GM10266 (cell line): ENCODE results near the gene NCS1.

ENCODE experiments used
- DNase-seq: peaks from one replicate; pipeline ENCODE4 v3.0.0; 2012; ENCODE audit errors: extremely low spot score
- CTCF ChIP-seq: IDR thresholded peaks from 2 replicates; pipeline ENCODE4 v1.5.1; 2012; ENCODE audit warnings: mild to moderate bottlenecking, low read depth; ENCODE audit not compliant: control insufficient read depth, insufficient read depth; ENCODE audit errors: missing control alignments

Gene NCS1

GRCh38 chr9:130174920-130175321, 2.7 kb downstream of the NCS1 start:
- no peak for TF ChIP-seq CTCF
- peak; percentile 35 for DNase-seq

GRCh38 chr9:130175355-130175754, 3.2 kb downstream of the NCS1 start:
- TF ChIP-seq CTCF = no peak
- DNase-seq = peak; percentile 13

- DNase-seq = no peak
- no peak for TF ChIP-seq CTCF
These were observed 4.6 kb downstream of the NCS1 start for GRCh38 chr9:130176760-130177159.

- no peak for TF ChIP-seq CTCF
- DNase-seq = no peak
These were observed 5.9 kb downstream of the NCS1 start for GRCh38 chr9:130177898-130178805.

- DNase-seq = no peak
- no peak for TF ChIP-seq CTCF
These were observed 7.2 kb downstream of the NCS1 start for GRCh38 chr9:130179331-130179907.

- DNase-seq = no peak
- TF ChIP-seq CTCF = no peak
These were observed 8.3 kb downstream of the NCS1 start for GRCh38 chr9:130180516-130180915.
